ENCODE data around the gene CSPG4. TPM values are rescaled to one million over a fixed set of nuclear protein-coding genes. Genes with fewer than 3 reads are reported as not detected.
A peak's percentile ranks its signal among the peaks of the same experiment; 100 is the strongest.
"Not testable (repeated sequence)": the region's sequence is repeated elsewhere in the genome, so short reads cannot be mapped to it uniquely, and the experiment has no call there.

The CSPG4 gene, protein sequence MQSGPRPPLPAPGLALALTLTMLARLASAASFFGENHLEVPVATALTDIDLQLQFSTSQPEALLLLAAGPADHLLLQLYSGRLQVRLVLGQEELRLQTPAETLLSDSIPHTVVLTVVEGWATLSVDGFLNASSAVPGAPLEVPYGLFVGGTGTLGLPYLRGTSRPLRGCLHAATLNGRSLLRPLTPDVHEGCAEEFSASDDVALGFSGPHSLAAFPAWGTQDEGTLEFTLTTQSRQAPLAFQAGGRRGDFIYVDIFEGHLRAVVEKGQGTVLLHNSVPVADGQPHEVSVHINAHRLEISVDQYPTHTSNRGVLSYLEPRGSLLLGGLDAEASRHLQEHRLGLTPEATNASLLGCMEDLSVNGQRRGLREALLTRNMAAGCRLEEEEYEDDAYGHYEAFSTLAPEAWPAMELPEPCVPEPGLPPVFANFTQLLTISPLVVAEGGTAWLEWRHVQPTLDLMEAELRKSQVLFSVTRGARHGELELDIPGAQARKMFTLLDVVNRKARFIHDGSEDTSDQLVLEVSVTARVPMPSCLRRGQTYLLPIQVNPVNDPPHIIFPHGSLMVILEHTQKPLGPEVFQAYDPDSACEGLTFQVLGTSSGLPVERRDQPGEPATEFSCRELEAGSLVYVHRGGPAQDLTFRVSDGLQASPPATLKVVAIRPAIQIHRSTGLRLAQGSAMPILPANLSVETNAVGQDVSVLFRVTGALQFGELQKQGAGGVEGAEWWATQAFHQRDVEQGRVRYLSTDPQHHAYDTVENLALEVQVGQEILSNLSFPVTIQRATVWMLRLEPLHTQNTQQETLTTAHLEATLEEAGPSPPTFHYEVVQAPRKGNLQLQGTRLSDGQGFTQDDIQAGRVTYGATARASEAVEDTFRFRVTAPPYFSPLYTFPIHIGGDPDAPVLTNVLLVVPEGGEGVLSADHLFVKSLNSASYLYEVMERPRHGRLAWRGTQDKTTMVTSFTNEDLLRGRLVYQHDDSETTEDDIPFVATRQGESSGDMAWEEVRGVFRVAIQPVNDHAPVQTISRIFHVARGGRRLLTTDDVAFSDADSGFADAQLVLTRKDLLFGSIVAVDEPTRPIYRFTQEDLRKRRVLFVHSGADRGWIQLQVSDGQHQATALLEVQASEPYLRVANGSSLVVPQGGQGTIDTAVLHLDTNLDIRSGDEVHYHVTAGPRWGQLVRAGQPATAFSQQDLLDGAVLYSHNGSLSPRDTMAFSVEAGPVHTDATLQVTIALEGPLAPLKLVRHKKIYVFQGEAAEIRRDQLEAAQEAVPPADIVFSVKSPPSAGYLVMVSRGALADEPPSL (N-terminal part only)
- 0.11 TPM in 1 of 2 replicates, not detected in the other for total RNA-seq (2014; rRNA removed; shearing (Covaris generic); ENCODE audit: low replicate concordance)

DNA sequence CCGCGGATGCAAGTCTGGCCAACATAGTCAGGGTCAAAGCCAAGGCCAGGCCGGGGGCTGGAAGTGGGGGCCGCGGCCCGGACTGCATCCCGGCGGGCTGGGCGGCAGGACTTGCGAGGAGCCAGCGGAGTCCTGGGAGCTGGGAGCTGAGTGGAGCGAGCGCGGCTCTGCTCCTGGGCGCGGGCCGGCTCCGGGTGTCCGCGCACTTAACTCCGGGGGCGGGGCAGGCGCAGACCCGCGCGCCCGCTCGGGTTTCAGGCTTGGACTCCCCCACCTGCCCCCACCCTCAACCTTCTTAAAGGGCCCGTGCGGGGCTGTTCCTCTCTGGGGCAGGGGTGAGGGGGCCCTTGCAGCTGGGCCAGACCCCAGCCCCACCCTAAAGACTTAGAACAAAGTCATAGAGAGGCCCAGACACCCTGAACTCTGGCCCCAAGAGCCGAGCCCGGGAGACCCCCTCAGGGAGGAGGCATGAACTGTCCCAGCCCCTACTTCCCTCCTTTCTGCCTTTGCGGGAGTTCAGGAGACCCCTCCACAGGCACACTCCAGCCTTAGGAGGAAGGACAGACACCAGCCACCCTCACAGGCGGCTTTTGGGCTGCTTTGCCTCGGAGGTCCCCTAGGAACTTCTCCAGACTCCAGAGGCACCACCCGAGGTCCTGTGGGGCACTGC lies at the start of gene CSPG4:
Gene CSPG4, minus strand, starts transcription at position 181 of the 670 bp plus-strand sequence. Its CDS starts 93 bp downstream, at position 88.
- H3K27ac ChIP-seq (ENCODE audit: low read length): no peak within 1 kb of the TSS
- H3K4me3 ChIP-seq (ENCODE audit: low read length): no peak within 1 kb of the TSS
- H2AFZ ChIP-seq (ENCODE audit: low read length): no peak within 1 kb of the TSS
- no peaks in the 10 kb centered on the region for H3K4me1 ChIP-seq (ENCODE audit: low read length)
- H4K20me1 ChIP-seq (ENCODE audit: insufficient read depth, low read depth, low read length): no peaks in the 10 kb centered on the region
- H3K9ac ChIP-seq (ENCODE audit: low read length): no peak within 1 kb of the TSS
- H3K27me3 ChIP-seq (ENCODE audit: low read length): no peaks in the 10 kb centered on the region
- H3K9me2 ChIP-seq (replicated peaks; ENCODE audit: insufficient read depth, low read length): no peaks in the 10 kb centered on the region
- no peaks in the 10 kb centered on the region for H3K36me3 ChIP-seq (ENCODE audit: insufficient read depth, low read length)
- H3K79me2 ChIP-seq (ENCODE audit: low read length): no peaks in the 10 kb centered on the region
- H3K9me3 ChIP-seq (ENCODE audit: low read length): no peaks in the 10 kb centered on the region
- no peak for DNase-seq
- no peak within 1 kb of the TSS for H3K4me2 ChIP-seq (ENCODE audit: low read depth, low read length, poor library complexity, severe bottlenecking)

DNA sequence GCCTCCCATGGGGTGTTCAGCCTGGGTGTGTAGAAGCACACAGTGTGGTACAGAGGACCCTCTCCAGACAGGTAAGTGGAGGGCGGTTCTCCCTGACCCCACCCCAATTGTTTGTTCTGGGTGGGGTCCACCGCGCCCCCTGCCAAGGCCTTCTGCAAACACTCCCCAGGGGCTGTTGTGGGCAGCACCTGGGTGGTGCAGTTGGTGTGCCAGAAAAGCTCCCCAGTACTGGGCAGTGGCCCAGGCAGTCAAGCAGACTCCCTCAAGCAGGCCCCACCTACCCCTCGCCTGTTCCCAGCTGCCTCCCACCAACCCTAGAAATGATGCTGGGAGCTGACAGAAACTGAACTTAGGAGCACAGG lies 49.7 kb upstream of the CSPG4 start:
- H3K4me2 ChIP-seq (ENCODE audit: low read depth, low read length, poor library complexity, severe bottlenecking); H3K9ac ChIP-seq (ENCODE audit: low read length); H3K4me3 ChIP-seq (ENCODE audit: low read length); H3K27ac ChIP-seq (ENCODE audit: low read length); H3K9me3 ChIP-seq (ENCODE audit: low read length); H4K20me1 ChIP-seq (ENCODE audit: insufficient read depth, low read depth, low read length); H2AFZ ChIP-seq (ENCODE audit: low read length); H3K36me3 ChIP-seq (ENCODE audit: insufficient read depth, low read length); H3K9me2 ChIP-seq (replicated peaks; ENCODE audit: insufficient read depth, low read length); H3K79me2 ChIP-seq (ENCODE audit: low read length); H3K27me3 ChIP-seq (ENCODE audit: low read length): not testable (repeated sequence)
- peak; percentile 10 for DNase-seq
- H3K4me1 ChIP-seq (ENCODE audit: low read length): peaks cover 17% of the 10 kb centered on the region

- Histone ChIP-seq H3K79me2 (ENCODE audit: low read length) (no peaks in the 10 kb centered on the region), H3K4me1 (ENCODE audit: low read length) (peaks cover 17% of the 10 kb centered on the region), H3K4me2 (ENCODE audit: low read depth, low read length, poor library complexity, severe bottlenecking) (no peak overlapping the region), H3K9ac (ENCODE audit: low read length) (no peak overlapping the region), H2AFZ (ENCODE audit: low read length) (no peak overlapping the region), H3K27me3 (ENCODE audit: low read length) (no peaks in the 10 kb centered on the region), H3K36me3 (ENCODE audit: insufficient read depth, low read length) (no peaks in the 10 kb centered on the region), H4K20me1 (ENCODE audit: insufficient read depth, low read depth, low read length) (no peaks in the 10 kb centered on the region), H3K27ac (ENCODE audit: low read length) (no peak overlapping the region), H3K4me3 (ENCODE audit: low read length) (no peak overlapping the region), H3K9me3 (ENCODE audit: low read length) (no peaks in the 10 kb centered on the region), H3K9me2 (replicated peaks; ENCODE audit: insufficient read depth, low read length) (no peaks in the 10 kb centered on the region)
- peak; percentile 23 for DNase-seq
Observed at GRCh38 chr15:75761446-75762356, 49.1 kb upstream of the CSPG4 start.

- Histone ChIP-seq H4K20me1 (ENCODE audit: insufficient read depth, low read depth, low read length) (no peaks in the 10 kb centered on the region), H3K4me1 (ENCODE audit: low read length) (peaks cover 17% of the 10 kb centered on the region), H3K9me2 (replicated peaks; ENCODE audit: insufficient read depth, low read length) (no peaks in the 10 kb centered on the region), H3K79me2 (ENCODE audit: low read length) (no peaks in the 10 kb centered on the region), H3K27me3 (ENCODE audit: low read length) (no peaks in the 10 kb centered on the region), H3K4me2 (ENCODE audit: low read depth, low read length, poor library complexity, severe bottlenecking) (no peak overlapping the region), H3K9ac (ENCODE audit: low read length) (no peak overlapping the region), H3K27ac (ENCODE audit: low read length) (no peak overlapping the region), H3K4me3 (ENCODE audit: low read length) (no peak overlapping the region), H3K36me3 (ENCODE audit: insufficient read depth, low read length) (no peaks in the 10 kb centered on the region), H3K9me3 (ENCODE audit: low read length) (no peaks in the 10 kb centered on the region), H2AFZ (ENCODE audit: low read length) (no peak overlapping the region)
- DNase-seq: peak; percentile 37
Observed at GRCh38 chr15:75760704-75761435, 48.2 kb upstream of the CSPG4 start.

GRCh38 chr15:75760131-75760520 lies 47.5 kb upstream of the CSPG4 start:
- not testable (repeated sequence) for H2AFZ ChIP-seq (ENCODE audit: low read length); H3K4me2 ChIP-seq (ENCODE audit: low read depth, low read length, poor library complexity, severe bottlenecking); H3K79me2 ChIP-seq (ENCODE audit: low read length); H4K20me1 ChIP-seq (ENCODE audit: insufficient read depth, low read depth, low read length); DNase-seq; H3K27me3 ChIP-seq (ENCODE audit: low read length); H3K4me3 ChIP-seq (ENCODE audit: low read length); H3K9me3 ChIP-seq (ENCODE audit: low read length); H3K9me2 ChIP-seq (replicated peaks; ENCODE audit: insufficient read depth, low read length); H3K27ac ChIP-seq (ENCODE audit: low read length); H3K9ac ChIP-seq (ENCODE audit: low read length); H3K36me3 ChIP-seq (ENCODE audit: insufficient read depth, low read length)
- H3K4me1 ChIP-seq (ENCODE audit: low read length): peaks cover 17% of the 10 kb centered on the region

- H3K36me3 ChIP-seq (ENCODE audit: insufficient read depth, low read length): no peaks in the 10 kb centered on the region
- no peaks in the 10 kb centered on the region for H3K9me3 ChIP-seq (ENCODE audit: low read length)
- DNase-seq: peak; percentile 40
- H3K4me1 ChIP-seq (ENCODE audit: low read length): peaks cover 17% of the 10 kb centered on the region
- H3K9me2 ChIP-seq (replicated peaks; ENCODE audit: insufficient read depth, low read length): no peaks in the 10 kb centered on the region
- H3K27me3 ChIP-seq (ENCODE audit: low read length): no peaks in the 10 kb centered on the region
- no peak overlapping the region for H2AFZ ChIP-seq (ENCODE audit: low read length)
- no peaks in the 10 kb centered on the region for H3K79me2 ChIP-seq (ENCODE audit: low read length)
- H3K4me3 ChIP-seq (ENCODE audit: low read length): peak overlapping the region; percentile 69
- no peaks in the 10 kb centered on the region for H4K20me1 ChIP-seq (ENCODE audit: insufficient read depth, low read depth, low read length)
- no peak overlapping the region for H3K27ac ChIP-seq (ENCODE audit: low read length)
- peak overlapping the region; percentile 70 for H3K4me2 ChIP-seq (ENCODE audit: low read depth, low read length, poor library complexity, severe bottlenecking)
- peak overlapping the region; percentile 81 for H3K9ac ChIP-seq (ENCODE audit: low read length)
Observed at GRCh38 chr15:75759416-75760130, 46.9 kb upstream of the CSPG4 start.
